ENCODE data around the gene NGFR.
"Not testable (repeated sequence)": the region's sequence is repeated elsewhere in the genome, so short reads cannot be mapped to it uniquely, and the experiment has no call there.

Gene NGFR

GRCh38 chr17:49496183-49496866 is 1.2 kb downstream of the NGFR start:
- Histone ChIP-seq H3K9me3 (no peaks in the 10 kb centered on the region), H3K36me3 (replicated peaks) (no peaks in the 10 kb centered on the region), H3K4me1 (no peaks in the 10 kb centered on the region; the same call in 1 of the 2 replicates), H3K27me3 (ENCODE audit: low read depth) (peaks cover 27% of the 10 kb centered on the region), H3K4me3 (peak overlapping the region; percentile 49)
- peak; percentile 41 to 90 for DNase-seq (ENCODE audit: low spot score in 2 of 2)
- in situ Hi-C loops (cut with MboI; ENCODE audit: low sequenced_read_pairs): no loop called here

GRCh38 chr17:49496867-49497147 is 1.7 kb downstream of the NGFR start:
- Histone ChIP-seq H3K27me3 (ENCODE audit: low read depth) (peaks cover 27% of the 10 kb centered on the region), H3K4me3 (peak overlapping the region; percentile 49)
- in situ Hi-C loops (cut with MboI; ENCODE audit: low sequenced_read_pairs): no loop called here

GRCh38 chr17:49497148-49498028 is 2.3 kb downstream of the NGFR start:
- no peaks in the 10 kb centered on the region for H3K9me3 ChIP-seq
- H3K4me3 ChIP-seq: peak overlapping the region; percentile 49
- no peaks in the 10 kb centered on the region; the same call in 1 of the 2 replicates for H3K4me1 ChIP-seq
- in situ Hi-C loops (cut with MboI; ENCODE audit: low sequenced_read_pairs): no loop called here
- peak in 1 of 2 experiments; percentile 64 for DNase-seq (ENCODE audit: low spot score in 2 of 2)
- no peaks in the 10 kb centered on the region for H3K36me3 ChIP-seq (replicated peaks)
- H3K27me3 ChIP-seq (ENCODE audit: low read depth): peaks cover 27% of the 10 kb centered on the region

More at GRCh38 chr17:49496867-49497147, 1.7 kb downstream of the NGFR start:
- Histone ChIP-seq H3K9me3 (no peaks in the 10 kb centered on the region), H3K4me1 (no peaks in the 10 kb centered on the region; the same call in 1 of the 2 replicates), H3K36me3 (replicated peaks) (no peaks in the 10 kb centered on the region)
- DNase-seq (ENCODE audit: low spot score in 2 of 2): no peak

GRCh38 chr17:49498029-49498615 is 3.0 kb downstream of the NGFR start:
- no peak for DNase-seq (ENCODE audit: low spot score in 2 of 2)
- Histone ChIP-seq H3K4me3 (peak overlapping the region; percentile 49; the same call in 1 of the 2 replicates), H3K27me3 (ENCODE audit: low read depth) (peaks cover 27% of the 10 kb centered on the region), H3K9me3 (no peaks in the 10 kb centered on the region), H3K36me3 (replicated peaks) (no peaks in the 10 kb centered on the region), H3K4me1 (no peaks in the 10 kb centered on the region; the same call in 1 of the 2 replicates)
- in situ Hi-C loops (cut with MboI; ENCODE audit: low sequenced_read_pairs): no loop called here

- Histone ChIP-seq H3K36me3 (replicated peaks) (no peaks in the 10 kb centered on the region), H3K4me1 (no peaks in the 10 kb centered on the region; the same call in 1 of the 2 replicates), H3K4me3 (no peak overlapping the region), H3K27me3 (ENCODE audit: low read depth) (peaks cover 21% of the 10 kb centered on the region), H3K9me3 (no peaks in the 10 kb centered on the region)
- no peak for DNase-seq (ENCODE audit: low spot score in 2 of 2)
- in situ Hi-C loops (cut with MboI; ENCODE audit: low sequenced_read_pairs): no loop called here
Measured at GRCh38 chr17:49501496-49501895, 6.4 kb downstream of the NGFR start.

GRCh38 chr17:49502254-49502653 is 7.2 kb downstream of the NGFR start:
- Histone ChIP-seq H3K27me3 (ENCODE audit: low read depth) (peaks cover 14% of the 10 kb centered on the region), H3K4me3 (no peak overlapping the region), H3K4me1 (no peaks in the 10 kb centered on the region), H3K36me3 (replicated peaks) (no peaks in the 10 kb centered on the region), H3K9me3 (no peaks in the 10 kb centered on the region)
- in situ Hi-C loops (cut with MboI; ENCODE audit: low sequenced_read_pairs): no loop called here
- no peak for DNase-seq (ENCODE audit: low spot score in 2 of 2)

GRCh38 chr17:49502680-49503079 is 7.6 kb downstream of the NGFR start:
- in situ Hi-C loops (cut with MboI; ENCODE audit: low sequenced_read_pairs); H3K9me3 ChIP-seq; DNase-seq (ENCODE audit: low spot score in 2 of 2); H3K4me3 ChIP-seq; H3K36me3 ChIP-seq (replicated peaks); H3K4me1 ChIP-seq; H3K27me3 ChIP-seq (ENCODE audit: low read depth): not testable (repeated sequence)

GRCh38 chr17:49504369-49504768 is 9.3 kb downstream of the NGFR start:
- Histone ChIP-seq H3K36me3 (replicated peaks) (no peaks in the 10 kb centered on the region), H3K27me3 (ENCODE audit: low read depth) (no peaks in the 10 kb centered on the region), H3K9me3 (no peaks in the 10 kb centered on the region), H3K4me3 (no peak overlapping the region), H3K4me1 (0 out of 2 replicates have a peak, but pooled peaks cover 5% of the 10 kb centered on the region)
- in situ Hi-C loops (cut with MboI; ENCODE audit: low sequenced_read_pairs): no loop called here
- DNase-seq (ENCODE audit: low spot score in 2 of 2): no peak

GRCh38 chr17:49505854-49506253 is 10.8 kb downstream of the NGFR start:
- 0 out of 2 replicates have a peak, but pooled peaks cover 5% of the 10 kb centered on the region for H3K4me1 ChIP-seq
- in situ Hi-C loops (cut with MboI; ENCODE audit: low sequenced_read_pairs): no loop called here
- no peaks in the 10 kb centered on the region for H3K36me3 ChIP-seq (replicated peaks)
- H3K27me3 ChIP-seq (ENCODE audit: low read depth): no peaks in the 10 kb centered on the region
- H3K9me3 ChIP-seq: no peaks in the 10 kb centered on the region
- no peak for DNase-seq (ENCODE audit: low spot score in 2 of 2)
- H3K4me3 ChIP-seq: no peak overlapping the region

GRCh38 chr17:49506282-49506681 is 11.2 kb downstream of the NGFR start:
- Histone ChIP-seq H3K4me3 (no peak overlapping the region), H3K4me1 (0 out of 2 replicates have a peak, but pooled peaks cover 5% of the 10 kb centered on the region), H3K9me3 (no peaks in the 10 kb centered on the region), H3K36me3 (replicated peaks) (no peaks in the 10 kb centered on the region), H3K27me3 (ENCODE audit: low read depth) (no peaks in the 10 kb centered on the region)
- in situ Hi-C loops (cut with MboI; ENCODE audit: low sequenced_read_pairs): no loop called here
- no peak for DNase-seq (ENCODE audit: low spot score in 2 of 2)

- Histone ChIP-seq H3K27me3 (ENCODE audit: low read depth) (no peaks in the 10 kb centered on the region), H3K4me1 (0 out of 2 replicates have a peak, but pooled peaks cover 5% of the 10 kb centered on the region), H3K9me3 (no peaks in the 10 kb centered on the region), H3K4me3 (no peak overlapping the region), H3K36me3 (replicated peaks) (no peaks in the 10 kb centered on the region)
- peak in 1 of 2 experiments; percentile 66 for DNase-seq (ENCODE audit: low spot score in 2 of 2)
- in situ Hi-C loops (cut with MboI; ENCODE audit: low sequenced_read_pairs): no loop called here
Measured at GRCh38 chr17:49508061-49508865, 13.2 kb downstream of the NGFR start.

- in situ Hi-C loops (cut with MboI; ENCODE audit: low sequenced_read_pairs): no loop called here
- H3K27me3 ChIP-seq (ENCODE audit: low read depth): no peaks in the 10 kb centered on the region
- no peaks in the 10 kb centered on the region for H3K9me3 ChIP-seq
- no peak overlapping the region for H3K4me3 ChIP-seq
- DNase-seq (ENCODE audit: low spot score in 2 of 2): no peak
- H3K36me3 ChIP-seq (replicated peaks): no peaks in the 10 kb centered on the region
- 0 out of 2 replicates have a peak, but pooled peaks cover 5% of the 10 kb centered on the region for H3K4me1 ChIP-seq
Measured at GRCh38 chr17:49508866-49509587, 13.9 kb downstream of the NGFR start.

- no peaks in the 10 kb centered on the region for H3K9me3 ChIP-seq
- no peak for DNase-seq (ENCODE audit: low spot score in 2 of 2)
- H3K4me3 ChIP-seq: no peak overlapping the region
- no peaks in the 10 kb centered on the region for H3K27me3 ChIP-seq (ENCODE audit: low read depth)
- in situ Hi-C loops (cut with MboI; ENCODE audit: low sequenced_read_pairs): no loop called here
- H3K4me1 ChIP-seq: 0 out of 2 replicates have a peak, but pooled peaks cover 5% of the 10 kb centered on the region
- no peaks in the 10 kb centered on the region for H3K36me3 ChIP-seq (replicated peaks)
Measured at GRCh38 chr17:49509588-49509917, 14.5 kb downstream of the NGFR start.

All from HAP-1 (cell line).